MM.1S (cell line): ENCODE measurements around the gene ACYP2.

ENCODE experiments used
- DNase-seq: peaks from one replicate; pipeline ENCODE4 v3.0.0-alpha.2; 2015
- H2AFZ ChIP-seq: fragments of 300-600 bp; sonication (generic); 2 replicates; pipeline ENCODE4 v1.6.0; 2016; ENCODE audit warnings: antibody characterized with exemption, low read length
- H3F3A ChIP-seq: fragments of 300-600 bp; sonication (generic); 2 replicates; pipeline ENCODE4 v1.6.1; 2016; ENCODE audit warnings: mild to moderate bottlenecking, antibody characterized with exemption, low read length, moderate library complexity, mixed read lengths; ENCODE audit not compliant: insufficient read depth
- H3K27ac ChIP-seq: fragments of 300-600 bp; sonication (generic); 2 replicates; pipeline ENCODE4 v1.5.1; 2016; ENCODE audit warnings: mild to moderate bottlenecking, low read length
- H3K27me3 ChIP-seq: fragments of 300-600 bp; sonication (generic); replicated peaks from 2 replicates; pipeline ENCODE4 v1.6.0; 2016; ENCODE audit warnings: low read length; ENCODE audit not compliant: insufficient read depth
- H3K36me3 ChIP-seq: fragments of 300-600 bp; sonication (generic); replicated peaks from 2 replicates; pipeline ENCODE4 v1.6.1; 2016; ENCODE audit warnings: mild to moderate bottlenecking, low read length, mixed read lengths; ENCODE audit not compliant: insufficient read depth
- H3K4me1 ChIP-seq: fragments of 300-600 bp; sonication (generic); 2 replicates; pipeline ENCODE4 v1.6.1; 2016; ENCODE audit warnings: low read length, mixed read lengths
- H3K4me2 ChIP-seq: fragments of 300-600 bp; sonication (generic); 2 replicates; pipeline ENCODE4 v1.6.0; 2016; ENCODE audit warnings: low read depth, low read length
- H3K4me3 ChIP-seq: fragments of 300-600 bp; sonication (generic); 2 replicates; pipeline ENCODE4 v1.5.1; 2016; ENCODE audit warnings: low read length, mixed read lengths
- H3K79me2 ChIP-seq: fragments of 300-600 bp; sonication (generic); 2 replicates; pipeline ENCODE4 v1.6.1; 2016; ENCODE audit warnings: mixed run types, low read length, mixed read lengths
- H3K9ac ChIP-seq: fragments of 300-600 bp; sonication (generic); 2 replicates; pipeline ENCODE4 v1.6.1; 2016; ENCODE audit warnings: low read length, mixed read lengths
- H3K9me2 ChIP-seq: fragments of 300-600 bp; sonication (generic); replicated peaks from 2 replicates; pipeline ENCODE4 v1.6.1; 2016; ENCODE audit warnings: mild to moderate bottlenecking, low read length, mixed read lengths; ENCODE audit not compliant: insufficient read depth
- H3K9me3 ChIP-seq: fragments of 300-600 bp; sonication (generic); replicated peaks from 2 replicates; pipeline ENCODE4 v1.6.1; 2016; ENCODE audit warnings: mild to moderate bottlenecking, low read length, mixed read lengths; ENCODE audit not compliant: insufficient read depth
- H4K20me1 ChIP-seq: fragments of 300-600 bp; sonication (generic); 2 replicates; pipeline ENCODE4 v1.6.1; 2016; ENCODE audit warnings: mild to moderate bottlenecking, low read length, moderate library complexity, mixed read lengths; ENCODE audit not compliant: insufficient read depth
- EZH2 ChIP-seq: fragments of 300-600 bp; sonication (generic); optimal IDR thresholded peaks from 2 replicates; pipeline ENCODE3; 2017; ENCODE audit warnings: low read depth, mild to moderate bottlenecking, antibody characterized with exemption, low read length, mixed read lengths
- EZH2phosphoT487 ChIP-seq: fragments of 300-600 bp; sonication (generic); IDR thresholded peaks from 2 replicates; pipeline ENCODE4 v1.6.1; 2018; ENCODE audit warnings: antibody characterized with exemption, low read length
- TF ChIP-seq, protein P1 (sequence below): fragments of 300-600 bp; sonication (generic); IDR thresholded peaks from 2 replicates; pipeline ENCODE4 v1.5.1; 2016; ENCODE audit warnings: antibody characterized with exemption, low read length, mixed read lengths

ACYP2 gene

DNA sequence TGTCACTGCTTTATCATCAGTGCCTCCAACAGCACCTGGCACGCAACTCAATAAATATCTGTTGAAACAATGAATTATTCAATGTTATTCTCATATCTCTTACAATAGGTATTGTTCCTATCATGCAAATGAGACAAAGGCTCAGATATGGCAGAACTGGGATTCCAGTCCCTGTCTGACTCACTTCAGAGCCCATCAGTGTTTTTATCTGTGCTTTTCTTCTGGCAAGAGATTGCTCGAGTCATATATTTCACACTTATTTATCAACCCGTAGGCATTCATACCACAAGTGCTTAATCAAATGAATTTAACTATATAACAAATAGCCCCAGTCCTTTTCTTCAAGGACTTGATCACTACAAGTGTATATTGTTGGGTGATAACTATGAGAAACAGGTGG, 217.0 kb downstream of the ACYP2 start:
- H3K9me3 ChIP-seq, result no peaks in the 10 kb centered on the region
- no peak for DNase-seq
- TF ChIP-seq EZH2, result no peak
- no peak for TF ChIP-seq EZH2phosphoT487
- TF ChIP-seq, protein P1, sequence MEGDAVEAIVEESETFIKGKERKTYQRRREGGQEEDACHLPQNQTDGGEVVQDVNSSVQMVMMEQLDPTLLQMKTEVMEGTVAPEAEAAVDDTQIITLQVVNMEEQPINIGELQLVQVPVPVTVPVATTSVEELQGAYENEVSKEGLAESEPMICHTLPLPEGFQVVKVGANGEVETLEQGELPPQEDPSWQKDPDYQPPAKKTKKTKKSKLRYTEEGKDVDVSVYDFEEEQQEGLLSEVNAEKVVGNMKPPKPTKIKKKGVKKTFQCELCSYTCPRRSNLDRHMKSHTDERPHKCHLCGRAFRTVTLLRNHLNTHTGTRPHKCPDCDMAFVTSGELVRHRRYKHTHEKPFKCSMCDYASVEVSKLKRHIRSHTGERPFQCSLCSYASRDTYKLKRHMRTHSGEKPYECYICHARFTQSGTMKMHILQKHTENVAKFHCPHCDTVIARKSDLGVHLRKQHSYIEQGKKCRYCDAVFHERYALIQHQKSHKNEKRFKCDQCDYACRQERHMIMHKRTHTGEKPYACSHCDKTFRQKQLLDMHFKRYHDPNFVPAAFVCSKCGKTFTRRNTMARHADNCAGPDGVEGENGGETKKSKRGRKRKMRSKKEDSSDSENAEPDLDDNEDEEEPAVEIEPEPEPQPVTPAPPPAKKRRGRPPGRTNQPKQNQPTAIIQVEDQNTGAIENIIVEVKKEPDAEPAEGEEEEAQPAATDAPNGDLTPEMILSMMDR, result no peak
- no peaks in the 10 kb centered on the region for H3K27me3 ChIP-seq
- H4K20me1 ChIP-seq, result no peaks in the 10 kb centered on the region
- H3F3A ChIP-seq, result no peaks in the 10 kb centered on the region
- no peaks in the 10 kb centered on the region for H3K9me2 ChIP-seq
- H3K4me3 ChIP-seq, result no peak overlapping the region
- no peak overlapping the region for H3K9ac ChIP-seq
- no peaks in the 10 kb centered on the region for H3K36me3 ChIP-seq
- H3K79me2 ChIP-seq, result no peaks in the 10 kb centered on the region
- H3K4me2 ChIP-seq, result no peak overlapping the region
- peaks cover 7% of the 10 kb centered on the region for H3K4me1 ChIP-seq
- no peak overlapping the region for H3K27ac ChIP-seq
- no peak overlapping the region for H2AFZ ChIP-seq

GRCh38 chr2:54336136-54336976, 220.9 kb downstream of the ACYP2 start:
- H3K79me2 ChIP-seq, result no peaks in the 10 kb centered on the region
- H3K9ac ChIP-seq, result no peak overlapping the region
- no peak overlapping the region for H3K4me2 ChIP-seq
- H3K9me2 ChIP-seq, result no peaks in the 10 kb centered on the region
- H4K20me1 ChIP-seq, result no peaks in the 10 kb centered on the region
- no peaks in the 10 kb centered on the region for H3F3A ChIP-seq
- no peak overlapping the region for H3K27ac ChIP-seq
- no peak for TF ChIP-seq EZH2phosphoT487
- TF ChIP-seq, protein P1, result no peak
- no peak for TF ChIP-seq EZH2
- no peak overlapping the region for H2AFZ ChIP-seq
- H3K4me1 ChIP-seq, result peaks cover 2% of the 10 kb centered on the region
- H3K27me3 ChIP-seq, result no peaks in the 10 kb centered on the region
- no peak for DNase-seq
- H3K36me3 ChIP-seq, result no peaks in the 10 kb centered on the region
- H3K4me3 ChIP-seq, result no peak overlapping the region
- no peaks in the 10 kb centered on the region for H3K9me3 ChIP-seq

DNA sequence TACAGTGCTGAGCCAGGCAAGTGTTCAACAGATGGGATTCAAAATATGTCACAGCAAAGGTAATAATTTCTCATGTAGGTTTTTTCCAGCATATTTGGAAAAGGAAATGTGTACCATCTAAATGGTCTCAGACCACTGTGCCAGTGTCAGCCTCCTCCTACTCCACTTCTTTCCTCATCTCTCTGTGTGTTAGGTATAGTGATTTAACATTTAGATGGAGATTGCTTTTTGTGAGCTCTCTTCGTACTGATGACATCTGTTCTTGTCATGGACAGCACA, 221.5 kb downstream of the ACYP2 start:
- Histone ChIP-seq H2AFZ (no peak overlapping the region), H3K4me2 (no peak overlapping the region), H4K20me1 (no peaks in the 10 kb centered on the region), H3K27me3 (no peaks in the 10 kb centered on the region), H3K9me3 (no peaks in the 10 kb centered on the region), H3K79me2 (no peaks in the 10 kb centered on the region), H3K4me1 (no peaks in the 10 kb centered on the region), H3K9ac (no peak overlapping the region), H3K36me3 (no peaks in the 10 kb centered on the region), H3K4me3 (no peak overlapping the region), H3K27ac (no peak overlapping the region), H3F3A (no peaks in the 10 kb centered on the region), H3K9me2 (no peaks in the 10 kb centered on the region)
- no peak for TF ChIP-seq EZH2
- TF ChIP-seq, protein P1, result no peak
- TF ChIP-seq EZH2phosphoT487, result no peak
- DNase-seq, result no peak
